B cell (primary cell): Measurements from ENCODE around the gene BRD3.

Experiments
- CTCF ChIP-seq: fragments of 200-600 bp; IDR thresholded peaks from one replicate; pipeline ENCODE4 v1.8.0; 2022; ENCODE audit warnings: antibody characterized with exemption, mild to moderate bottlenecking
- EZH2 ChIP-seq: IDR thresholded peaks from 2 replicates; pipeline ENCODE4 v1.6.1; 2012; ENCODE audit warnings: borderline replicate concordance, low read depth, mild to moderate bottlenecking, moderate library complexity, low read length; ENCODE audit not compliant: insufficient read depth, poor library complexity, severe bottlenecking

- no peak for TF ChIP-seq CTCF
- no peak for TF ChIP-seq EZH2
These were observed 8.8 kb upstream of the BRD3 start for GRCh38 chr9:134076644-134077043.
